ENCODE results near the gene PCDH1. TPM values are rescaled to one million over a fixed set of nuclear protein-coding genes. Genes with fewer than 3 reads are reported as not detected.

The PCDH1 gene
- total and polyA plus RNA-seq, 2 of the 13 experiments (the other 11 are each of a cell fraction or from before 2014, with no cell fraction given) = 0.11 to 0.83 TPM

DNA sequence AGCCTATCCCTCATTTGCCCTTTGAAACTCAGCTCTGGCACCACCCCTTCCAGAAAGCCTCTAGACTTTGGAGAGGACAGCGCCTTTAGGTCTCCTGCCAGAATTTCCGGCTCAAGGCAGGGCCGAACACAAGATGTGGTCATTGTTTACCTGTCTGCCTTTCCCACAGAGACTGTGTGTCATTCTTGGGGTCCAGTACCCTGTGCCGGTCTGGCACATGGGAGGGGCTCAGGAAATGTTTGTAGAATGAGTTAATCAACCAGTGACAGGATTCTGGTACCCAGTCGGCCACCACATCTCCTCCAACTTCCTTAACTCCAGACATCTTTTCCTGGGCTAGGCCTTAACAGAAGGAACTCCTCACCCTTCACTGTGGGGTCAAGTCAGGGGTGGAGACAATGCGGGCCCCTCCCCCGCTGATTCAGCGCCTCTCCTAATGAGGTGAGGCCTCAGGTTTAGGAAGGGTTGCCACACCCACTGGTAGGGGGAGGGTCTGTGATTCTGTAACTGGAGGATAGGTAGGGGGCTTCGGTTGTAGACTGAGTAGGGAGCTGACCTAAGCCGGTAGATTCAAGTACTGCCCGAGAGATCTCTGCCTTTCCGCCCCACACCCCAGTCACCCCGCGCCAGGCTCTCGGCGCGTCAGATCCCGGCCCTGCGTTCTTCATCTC, 29.3 kb downstream of the PCDH1 start (continued):
- TF ChIP-seq, protein P1, sequence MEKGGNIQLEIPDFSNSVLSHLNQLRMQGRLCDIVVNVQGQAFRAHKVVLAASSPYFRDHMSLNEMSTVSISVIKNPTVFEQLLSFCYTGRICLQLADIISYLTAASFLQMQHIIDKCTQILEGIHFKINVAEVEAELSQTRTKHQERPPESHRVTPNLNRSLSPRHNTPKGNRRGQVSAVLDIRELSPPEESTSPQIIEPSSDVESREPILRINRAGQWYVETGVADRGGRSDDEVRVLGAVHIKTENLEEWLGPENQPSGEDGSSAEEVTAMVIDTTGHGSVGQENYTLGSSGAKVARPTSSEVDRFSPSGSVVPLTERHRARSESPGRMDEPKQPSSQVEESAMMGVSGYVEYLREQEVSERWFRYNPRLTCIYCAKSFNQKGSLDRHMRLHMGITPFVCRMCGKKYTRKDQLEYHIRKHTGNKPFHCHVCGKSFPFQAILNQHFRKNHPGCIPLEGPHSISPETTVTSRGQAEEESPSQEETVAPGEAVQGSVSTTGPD (CRISPR knock-in tag; IDR thresholded peaks at IDR 0.05) = 0 out of 2 replicates have a peak, but pooled peaks have one; percentile 25
- TF ChIP-seq SAFB2 (CRISPR knock-in tag; IDR thresholded peaks at IDR 0.05; ENCODE audit: borderline replicate concordance, low read depth) (0 out of 2 replicates have a peak, but pooled peaks have one; percentile 38), ZFP1 (CRISPR knock-in tag; IDR thresholded peaks at IDR 0.05) (no peak), NCOA1 (CRISPR knock-in tag; IDR thresholded peaks at IDR 0.05) (no peak), FOXA1 (IDR thresholded peaks at IDR 0.05) (no peak), FOXA1 (CRISPR knock-in tag; IDR thresholded peaks at IDR 0.05) (peak; percentile 61), FOXA3 (CRISPR knock-in tag; IDR thresholded peaks at IDR 0.05) (peak; percentile 13; the same call in 1 of the 2 replicates), ETV5 (CRISPR knock-in tag; IDR thresholded peaks at IDR 0.05; ENCODE audit: borderline replicate concordance) (peak; percentile 78; the same call in 1 of the 2 replicates), MXD4 (CRISPR knock-in tag; IDR thresholded peaks at IDR 0.05) (0 out of 2 replicates have a peak, but pooled peaks have one; percentile 11), ZSCAN9 (CRISPR knock-in tag; IDR thresholded peaks at IDR 0.05; ENCODE audit: borderline replicate concordance) (0 out of 2 replicates have a peak, but pooled peaks have one; percentile 43), ZNF83 (CRISPR knock-in tag; IDR thresholded peaks at IDR 0.05; ENCODE audit: borderline replicate concordance) (no peak), KMT2A (CRISPR knock-in tag; IDR thresholded peaks at IDR 0.05) (no peak)
- TF ChIP-seq, protein P2, sequence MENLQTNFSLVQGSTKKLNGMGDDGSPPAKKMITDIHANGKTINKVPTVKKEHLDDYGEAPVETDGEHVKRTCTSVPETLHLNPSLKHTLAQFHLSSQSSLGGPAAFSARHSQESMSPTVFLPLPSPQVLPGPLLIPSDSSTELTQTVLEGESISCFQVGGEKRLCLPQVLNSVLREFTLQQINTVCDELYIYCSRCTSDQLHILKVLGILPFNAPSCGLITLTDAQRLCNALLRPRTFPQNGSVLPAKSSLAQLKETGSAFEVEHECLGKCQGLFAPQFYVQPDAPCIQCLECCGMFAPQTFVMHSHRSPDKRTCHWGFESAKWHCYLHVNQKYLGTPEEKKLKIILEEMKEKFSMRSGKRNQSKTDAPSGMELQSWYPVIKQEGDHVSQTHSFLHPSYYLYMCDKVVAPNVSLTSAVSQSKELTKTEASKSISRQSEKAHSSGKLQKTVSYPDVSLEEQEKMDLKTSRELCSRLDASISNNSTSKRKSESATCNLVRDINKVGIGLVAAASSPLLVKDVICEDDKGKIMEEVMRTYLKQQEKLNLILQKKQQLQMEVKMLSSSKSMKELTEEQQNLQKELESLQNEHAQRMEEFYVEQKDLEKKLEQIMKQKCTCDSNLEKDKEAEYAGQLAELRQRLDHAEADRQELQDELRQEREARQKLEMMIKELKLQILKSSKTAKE (CRISPR knock-in tag; IDR thresholded peaks at IDR 0.05; ENCODE audit: borderline replicate concordance) = 0 out of 2 replicates have a peak, but pooled peaks have one; percentile 32
- TF ChIP-seq, protein P3, sequence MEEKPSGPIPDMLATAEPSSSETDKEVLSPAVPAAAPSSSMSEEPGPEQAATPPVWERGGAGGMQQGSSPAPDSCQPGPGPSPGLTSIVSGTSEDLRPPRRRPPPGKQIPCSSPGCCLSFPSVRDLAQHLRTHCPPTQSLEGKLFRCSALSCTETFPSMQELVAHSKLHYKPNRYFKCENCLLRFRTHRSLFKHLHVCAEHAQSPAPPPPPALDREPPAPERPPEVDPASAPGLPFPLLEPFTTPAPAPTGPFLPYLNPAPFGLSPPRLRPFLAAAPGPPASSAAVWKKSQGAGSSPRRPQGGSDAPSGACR (CRISPR knock-in tag; IDR thresholded peaks at IDR 0.05) = 0 out of 2 replicates have a peak, but pooled peaks have one; percentile 11
- TF ChIP-seq, protein P4, sequence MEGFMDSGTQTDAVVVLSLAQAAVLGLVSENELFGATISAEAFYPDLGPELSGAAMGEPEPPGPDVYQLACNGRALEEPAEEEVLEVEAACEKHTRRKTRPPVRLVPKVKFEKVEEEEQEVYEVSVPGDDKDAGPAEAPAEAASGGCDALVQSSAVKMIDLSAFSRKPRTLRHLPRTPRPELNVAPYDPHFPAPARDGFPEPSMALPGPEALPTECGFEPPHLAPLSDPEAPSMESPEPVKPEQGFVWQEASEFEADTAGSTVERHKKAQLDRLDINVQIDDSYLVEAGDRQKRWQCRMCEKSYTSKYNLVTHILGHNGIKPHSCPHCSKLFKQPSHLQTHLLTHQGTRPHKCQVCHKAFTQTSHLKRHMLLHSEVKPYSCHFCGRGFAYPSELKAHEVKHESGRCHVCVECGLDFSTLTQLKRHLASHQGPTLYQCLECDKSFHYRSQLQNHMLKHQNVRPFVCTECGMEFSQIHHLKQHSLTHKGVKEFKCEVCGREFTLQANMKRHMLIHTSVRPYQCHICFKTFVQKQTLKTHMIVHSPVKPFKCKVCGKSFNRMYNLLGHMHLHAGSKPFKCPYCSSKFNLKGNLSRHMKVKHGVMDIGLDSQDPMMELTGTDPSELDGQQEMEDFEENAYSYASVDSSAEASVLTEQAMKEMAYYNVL (CRISPR knock-in tag; IDR thresholded peaks at IDR 0.05; ENCODE audit: borderline replicate concordance) = no peak
- TF ChIP-seq, protein P5, sequence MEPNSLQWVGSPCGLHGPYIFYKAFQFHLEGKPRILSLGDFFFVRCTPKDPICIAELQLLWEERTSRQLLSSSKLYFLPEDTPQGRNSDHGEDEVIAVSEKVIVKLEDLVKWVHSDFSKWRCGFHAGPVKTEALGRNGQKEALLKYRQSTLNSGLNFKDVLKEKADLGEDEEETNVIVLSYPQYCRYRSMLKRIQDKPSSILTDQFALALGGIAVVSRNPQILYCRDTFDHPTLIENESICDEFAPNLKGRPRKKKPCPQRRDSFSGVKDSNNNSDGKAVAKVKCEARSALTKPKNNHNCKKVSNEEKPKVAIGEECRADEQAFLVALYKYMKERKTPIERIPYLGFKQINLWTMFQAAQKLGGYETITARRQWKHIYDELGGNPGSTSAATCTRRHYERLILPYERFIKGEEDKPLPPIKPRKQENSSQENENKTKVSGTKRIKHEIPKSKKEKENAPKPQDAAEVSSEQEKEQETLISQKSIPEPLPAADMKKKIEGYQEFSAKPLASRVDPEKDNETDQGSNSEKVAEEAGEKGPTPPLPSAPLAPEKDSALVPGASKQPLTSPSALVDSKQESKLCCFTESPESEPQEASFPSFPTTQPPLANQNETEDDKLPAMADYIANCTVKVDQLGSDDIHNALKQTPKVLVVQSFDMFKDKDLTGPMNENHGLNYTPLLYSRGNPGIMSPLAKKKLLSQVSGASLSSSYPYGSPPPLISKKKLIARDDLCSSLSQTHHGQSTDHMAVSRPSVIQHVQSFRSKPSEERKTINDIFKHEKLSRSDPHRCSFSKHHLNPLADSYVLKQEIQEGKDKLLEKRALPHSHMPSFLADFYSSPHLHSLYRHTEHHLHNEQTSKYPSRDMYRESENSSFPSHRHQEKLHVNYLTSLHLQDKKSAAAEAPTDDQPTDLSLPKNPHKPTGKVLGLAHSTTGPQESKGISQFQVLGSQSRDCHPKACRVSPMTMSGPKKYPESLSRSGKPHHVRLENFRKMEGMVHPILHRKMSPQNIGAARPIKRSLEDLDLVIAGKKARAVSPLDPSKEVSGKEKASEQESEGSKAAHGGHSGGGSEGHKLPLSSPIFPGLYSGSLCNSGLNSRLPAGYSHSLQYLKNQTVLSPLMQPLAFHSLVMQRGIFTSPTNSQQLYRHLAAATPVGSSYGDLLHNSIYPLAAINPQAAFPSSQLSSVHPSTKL (CRISPR knock-in tag; IDR thresholded peaks at IDR 0.05) = peak; percentile 31
- TF ChIP-seq, protein P6, sequence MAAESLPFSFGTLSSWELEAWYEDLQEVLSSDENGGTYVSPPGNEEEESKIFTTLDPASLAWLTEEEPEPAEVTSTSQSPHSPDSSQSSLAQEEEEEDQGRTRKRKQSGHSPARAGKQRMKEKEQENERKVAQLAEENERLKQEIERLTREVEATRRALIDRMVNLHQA (CRISPR knock-in tag; IDR thresholded peaks at IDR 0.05) = no peak
